B cell (primary cell): ENCODE measurements around the gene HDAC9.

Experiments
- CTCF ChIP-seq: fragments of 200-600 bp; IDR thresholded peaks from one replicate; pipeline ENCODE4 v1.8.0; 2022; ENCODE audit warnings: antibody characterized with exemption, mild to moderate bottlenecking
- EZH2 ChIP-seq: IDR thresholded peaks from 2 replicates; pipeline ENCODE4 v1.6.1; 2012; ENCODE audit warnings: borderline replicate concordance, low read depth, mild to moderate bottlenecking, moderate library complexity, low read length; ENCODE audit not compliant: insufficient read depth, poor library complexity, severe bottlenecking

- TF ChIP-seq CTCF (no peak), EZH2 (no peak)
These were observed 198.3 kb downstream of the HDAC9 start for GRCh38 chr7:18693816-18694215.
